Panc1 (cell line): ENCODE measurements around the gene CHD6. TPM values are rescaled to one million over a fixed set of nuclear protein-coding genes. Genes with fewer than 3 reads are reported as not detected.

Source experiments
- ATAC-seq: fragments of 200-7000 bp; cut with Tn5 transposase; 2 replicates; pipeline ENCODE4 v1.9.1; 2020; ENCODE audit warnings: mild to moderate bottlenecking, moderate library complexity
- BruUV-seq: library from RNA; stranded (reverse); fragments of 400-500 nt; replicated peaks from 2 replicates; lab custom pipeline; 2021; lab: Mats Ljungman, UMichigan
- CTCF ChIA-PET: fragments of 300-600 bp; sonication (Branson Sonifier 250); formaldehyde crosslinking; loops from one replicate; lab custom pipeline; 2022; ENCODE audit warnings: antibody characterized with exemption; lab: Charles Lee
- POLR2A ChIA-PET: fragments of 300-600 bp; sonication (Branson Sonifier 250); formaldehyde crosslinking; loops from one replicate; lab custom pipeline; 2022; ENCODE audit warnings: antibody characterized with exemption; lab: Charles Lee
- DNase-seq: peaks from one replicate; pipeline ENCODE4 v3.0.0-alpha.2; 2010; ENCODE audit warnings: low read depth, low spot score
- H3K27ac ChIP-seq: 2 replicates; pipeline ENCODE4 v1.5.1; 2011; ENCODE audit warnings: mild to moderate bottlenecking, low read length, inconsistent platforms
- H3K27me3 ChIP-seq: fragments of 200-500 bp; sonication (Bioruptor generic); 2 replicates; pipeline ENCODE4 v1.6.0; 2014; ENCODE audit warnings: low read length, inconsistent platforms; ENCODE audit not compliant: control insufficient read depth, insufficient read depth
- H3K36me3 ChIP-seq: fragments of 200-500 bp; sonication (Bioruptor generic); 2 replicates; pipeline ENCODE4 v1.5.1; 2014; ENCODE audit warnings: inconsistent platforms, mild to moderate bottlenecking, low read length, moderate library complexity; ENCODE audit not compliant: control insufficient read depth, insufficient read depth
- H3K4me1 ChIP-seq: 2 replicates; pipeline ENCODE4 v1.5.1; 2011; ENCODE audit warnings: inconsistent platforms, mild to moderate bottlenecking, low read length, moderate library complexity; ENCODE audit not compliant: control insufficient read depth, insufficient read depth
- H3K4me3 ChIP-seq, 2 experiments: 2 replicates each; pipeline ENCODE4 v1.5.1; 2011 to 2012; ENCODE audit warnings: low read depth in 2 of 2, low read length in 2 of 2, mild to moderate bottlenecking in 2 of 2, inconsistent platforms in 1 of 2, moderate library complexity in 1 of 2
- H3K9me3 ChIP-seq: fragments of 200-500 bp; sonication (Bioruptor generic); 2 replicates; pipeline ENCODE4 v1.5.1; 2014; ENCODE audit warnings: low read depth, mild to moderate bottlenecking, inconsistent platforms, low read length, moderate library complexity; ENCODE audit not compliant: control insufficient read depth, insufficient read depth
- POLR2AphosphoS5 ChIP-seq: IDR thresholded peaks from 2 replicates; pipeline ENCODE4 v1.6.1; 2012; ENCODE audit warnings: mild to moderate bottlenecking, low read depth, low read length, moderate library complexity
- SIN3A ChIP-seq: IDR thresholded peaks from 2 replicates; pipeline ENCODE4 v1.6.1; 2012; ENCODE audit warnings: low read depth, mild to moderate bottlenecking, low read length, moderate library complexity, borderline replicate concordance; ENCODE audit not compliant: insufficient read depth
- TCF7L2 ChIP-seq: IDR thresholded peaks from 2 replicates; pipeline ENCODE4 v1.6.1; 2011; ENCODE audit warnings: mild to moderate bottlenecking, low read depth, low read length, inconsistent platforms
- in situ Hi-C: cut with HindIII; loops from 2 replicates; pipeline ENCODE4 v1.10.0; 2016; ENCODE audit warnings: low sequenced_read_pairs, low pct_unique_long_range_greater_than_20kb
- intact Hi-C: fragments of 100-400 bp; cut with micrococcal nuclease; formaldehyde crosslinking; loops from one replicate; pipeline ENCODE4 v1.10.0; 2022; ENCODE audit not compliant: unreplicated experiment
- total RNA-seq: library from RNA; stranded (reverse); gene quantifications from one replicate; pipeline ENCODE4 v1.2.1, GENCODE V29; 2021; ENCODE audit not compliant: unreplicated experiment
- TF ChIP-seq, protein P1 (sequence below): fragments of 450-650 bp; IDR thresholded peaks from 2 replicates; pipeline ENCODE4 v1.5.1; 2017; ENCODE audit warnings: mild to moderate bottlenecking
- TF ChIP-seq, protein P2 (sequence below), 2 experiments: IDR thresholded peaks; 2 replicates each; pipeline ENCODE4 v1.6.1; 2011 to 2012; ENCODE audit warnings: low read depth in 2 of 2, control low read depth in 1 of 2, low read length in 1 of 2, mild to moderate bottlenecking in 1 of 2, moderate library complexity in 1 of 2; ENCODE audit not compliant: insufficient read depth in 1 of 2

The CHD6 gene
- total RNA-seq, 1 experiment from 2014 or later, result 21.3 TPM

DNA sequence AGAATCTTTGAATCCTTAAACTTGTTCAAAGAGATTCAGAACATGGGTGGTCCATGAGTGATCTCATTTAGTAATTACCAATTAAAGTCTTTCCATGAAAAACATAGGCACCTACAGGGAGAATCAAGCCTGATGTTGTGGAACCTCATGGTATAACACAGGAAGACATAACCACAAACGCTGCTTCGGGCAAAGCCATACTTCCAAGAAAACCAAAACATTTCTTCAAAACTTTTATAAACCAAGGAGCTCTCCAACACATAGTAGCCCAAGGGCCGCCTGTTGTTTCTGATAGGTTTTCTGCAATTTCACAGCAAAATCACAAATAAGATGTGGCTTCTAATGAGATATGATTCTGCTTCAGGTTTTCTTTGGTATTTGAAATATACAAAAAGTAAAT is 2.5 kb downstream of the CHD6 start:
- no peaks in the 10 kb centered on the region for H3K27me3 ChIP-seq
- ATAC-seq, result no peak
- in situ Hi-C loops, result no loop called here
- no peak for TF ChIP-seq POLR2AphosphoS5
- no peak for TF ChIP-seq TCF7L2
- TF ChIP-seq, protein P1, sequence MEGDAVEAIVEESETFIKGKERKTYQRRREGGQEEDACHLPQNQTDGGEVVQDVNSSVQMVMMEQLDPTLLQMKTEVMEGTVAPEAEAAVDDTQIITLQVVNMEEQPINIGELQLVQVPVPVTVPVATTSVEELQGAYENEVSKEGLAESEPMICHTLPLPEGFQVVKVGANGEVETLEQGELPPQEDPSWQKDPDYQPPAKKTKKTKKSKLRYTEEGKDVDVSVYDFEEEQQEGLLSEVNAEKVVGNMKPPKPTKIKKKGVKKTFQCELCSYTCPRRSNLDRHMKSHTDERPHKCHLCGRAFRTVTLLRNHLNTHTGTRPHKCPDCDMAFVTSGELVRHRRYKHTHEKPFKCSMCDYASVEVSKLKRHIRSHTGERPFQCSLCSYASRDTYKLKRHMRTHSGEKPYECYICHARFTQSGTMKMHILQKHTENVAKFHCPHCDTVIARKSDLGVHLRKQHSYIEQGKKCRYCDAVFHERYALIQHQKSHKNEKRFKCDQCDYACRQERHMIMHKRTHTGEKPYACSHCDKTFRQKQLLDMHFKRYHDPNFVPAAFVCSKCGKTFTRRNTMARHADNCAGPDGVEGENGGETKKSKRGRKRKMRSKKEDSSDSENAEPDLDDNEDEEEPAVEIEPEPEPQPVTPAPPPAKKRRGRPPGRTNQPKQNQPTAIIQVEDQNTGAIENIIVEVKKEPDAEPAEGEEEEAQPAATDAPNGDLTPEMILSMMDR, result no peak
- TF ChIP-seq, protein P2, sequence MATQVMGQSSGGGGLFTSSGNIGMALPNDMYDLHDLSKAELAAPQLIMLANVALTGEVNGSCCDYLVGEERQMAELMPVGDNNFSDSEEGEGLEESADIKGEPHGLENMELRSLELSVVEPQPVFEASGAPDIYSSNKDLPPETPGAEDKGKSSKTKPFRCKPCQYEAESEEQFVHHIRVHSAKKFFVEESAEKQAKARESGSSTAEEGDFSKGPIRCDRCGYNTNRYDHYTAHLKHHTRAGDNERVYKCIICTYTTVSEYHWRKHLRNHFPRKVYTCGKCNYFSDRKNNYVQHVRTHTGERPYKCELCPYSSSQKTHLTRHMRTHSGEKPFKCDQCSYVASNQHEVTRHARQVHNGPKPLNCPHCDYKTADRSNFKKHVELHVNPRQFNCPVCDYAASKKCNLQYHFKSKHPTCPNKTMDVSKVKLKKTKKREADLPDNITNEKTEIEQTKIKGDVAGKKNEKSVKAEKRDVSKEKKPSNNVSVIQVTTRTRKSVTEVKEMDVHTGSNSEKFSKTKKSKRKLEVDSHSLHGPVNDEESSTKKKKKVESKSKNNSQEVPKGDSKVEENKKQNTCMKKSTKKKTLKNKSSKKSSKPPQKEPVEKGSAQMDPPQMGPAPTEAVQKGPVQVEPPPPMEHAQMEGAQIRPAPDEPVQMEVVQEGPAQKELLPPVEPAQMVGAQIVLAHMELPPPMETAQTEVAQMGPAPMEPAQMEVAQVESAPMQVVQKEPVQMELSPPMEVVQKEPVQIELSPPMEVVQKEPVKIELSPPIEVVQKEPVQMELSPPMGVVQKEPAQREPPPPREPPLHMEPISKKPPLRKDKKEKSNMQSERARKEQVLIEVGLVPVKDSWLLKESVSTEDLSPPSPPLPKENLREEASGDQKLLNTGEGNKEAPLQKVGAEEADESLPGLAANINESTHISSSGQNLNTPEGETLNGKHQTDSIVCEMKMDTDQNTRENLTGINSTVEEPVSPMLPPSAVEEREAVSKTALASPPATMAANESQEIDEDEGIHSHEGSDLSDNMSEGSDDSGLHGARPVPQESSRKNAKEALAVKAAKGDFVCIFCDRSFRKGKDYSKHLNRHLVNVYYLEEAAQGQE (IDR thresholded peaks at IDR 0.05; ENCODE audit: insufficient read depth in 1 of 2, low read depth in 2 of 2, low read length in 1 of 2), result no peak
- no peak for TF ChIP-seq SIN3A
- no peak overlapping the region for H3K27ac ChIP-seq
- CTCF ChIA-PET, result interaction anchor here (0.6 kb wide), 1 partner anchor 75 kb away, joined by 4 read pairs; no protein-coding TSS in a partner anchor
- H3K4me3 ChIP-seq, result no peak overlapping the region
- no peak for DNase-seq
- no peaks in the 10 kb centered on the region for H3K9me3 ChIP-seq
- intact Hi-C loops, result no loop called here
- POLR2A ChIA-PET, result interaction anchor here (0.6 kb wide), 1 partner anchor 86 kb away, joined by 3 read pairs; no protein-coding TSS in a partner anchor
- peaks cover 29% of the 10 kb centered on the region for H3K4me1 ChIP-seq
- BruUV-seq, result no TSS peak
- no peaks in the 10 kb centered on the region; the same call in 1 of the 2 replicates for H3K36me3 ChIP-seq

DNA sequence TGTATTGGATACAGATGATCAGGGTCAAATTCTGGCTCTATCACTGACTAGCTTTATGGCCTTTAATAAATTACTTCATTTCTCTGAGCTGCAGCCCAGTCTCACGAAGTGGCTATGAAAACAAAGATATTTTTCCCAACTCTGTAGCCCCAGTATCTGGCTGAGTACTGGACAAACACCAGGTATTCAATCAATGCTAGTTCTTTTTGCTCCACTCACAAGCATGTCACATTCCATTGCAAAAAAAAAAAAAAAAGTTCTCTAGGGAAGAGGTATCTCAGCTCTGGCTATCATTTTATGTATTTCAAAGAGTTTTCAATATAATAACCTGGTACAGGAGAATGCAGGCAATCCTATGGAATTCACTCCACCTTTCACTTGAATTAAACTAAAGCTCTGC is 3.1 kb downstream of the CHD6 start:
- TF ChIP-seq TCF7L2 (no peak), POLR2AphosphoS5 (no peak), SIN3A (no peak)
- TF ChIP-seq, protein P2 (IDR thresholded peaks at IDR 0.05; ENCODE audit: insufficient read depth in 1 of 2, low read depth in 2 of 2, low read length in 1 of 2), result no peak
- TF ChIP-seq, protein P1, result no peak
- H3K36me3 ChIP-seq, result no peaks in the 10 kb centered on the region; the same call in 1 of the 2 replicates
- intact Hi-C loops (no loop called here), in situ Hi-C loops (no loop called here)
- H3K4me3 ChIP-seq, result no peak overlapping the region
- no peak for DNase-seq
- BruUV-seq, result no TSS peak
- ChIA-PET POLR2A (no interaction called here), CTCF (interaction anchor here (0.6 kb wide), 1 partner anchor 76 kb away, joined by 4 read pairs; no protein-coding TSS in a partner anchor)
- H3K27ac ChIP-seq, result no peak overlapping the region; the same call in 1 of the 2 replicates
- no peak for ATAC-seq
- H3K27me3 ChIP-seq, result no peaks in the 10 kb centered on the region
- no peaks in the 10 kb centered on the region for H3K9me3 ChIP-seq
- peaks cover 29% of the 10 kb centered on the region for H3K4me1 ChIP-seq
